Measurements from ENCODE around the gene MSX1. TPM values are rescaled to one million over a fixed set of nuclear protein-coding genes. Genes with fewer than 3 reads are reported as not detected.

MSX1 gene
- total RNA-seq, 4 donors from 2014 or later, result not detected

DNA sequence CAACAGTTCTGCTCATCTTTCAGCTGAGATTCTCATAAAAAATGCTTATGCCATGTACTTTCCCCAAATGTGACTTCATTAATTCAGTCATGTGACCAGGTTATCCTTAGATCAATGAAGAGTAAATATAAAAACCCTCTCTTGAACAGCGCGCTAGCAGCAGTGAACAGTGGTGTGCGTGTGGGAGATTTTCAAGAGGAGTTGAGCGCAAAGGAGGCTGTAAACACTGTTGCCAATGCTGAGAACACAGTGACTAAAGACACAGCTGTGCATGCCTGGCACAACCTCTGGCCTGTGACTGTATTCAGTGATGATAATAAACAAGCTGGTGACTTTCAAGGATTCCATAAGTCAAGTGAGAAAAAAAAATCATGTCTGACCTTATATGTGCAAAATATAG lies 25.1 kb downstream of the MSX1 start:
- TF ChIP-seq, protein P1, sequence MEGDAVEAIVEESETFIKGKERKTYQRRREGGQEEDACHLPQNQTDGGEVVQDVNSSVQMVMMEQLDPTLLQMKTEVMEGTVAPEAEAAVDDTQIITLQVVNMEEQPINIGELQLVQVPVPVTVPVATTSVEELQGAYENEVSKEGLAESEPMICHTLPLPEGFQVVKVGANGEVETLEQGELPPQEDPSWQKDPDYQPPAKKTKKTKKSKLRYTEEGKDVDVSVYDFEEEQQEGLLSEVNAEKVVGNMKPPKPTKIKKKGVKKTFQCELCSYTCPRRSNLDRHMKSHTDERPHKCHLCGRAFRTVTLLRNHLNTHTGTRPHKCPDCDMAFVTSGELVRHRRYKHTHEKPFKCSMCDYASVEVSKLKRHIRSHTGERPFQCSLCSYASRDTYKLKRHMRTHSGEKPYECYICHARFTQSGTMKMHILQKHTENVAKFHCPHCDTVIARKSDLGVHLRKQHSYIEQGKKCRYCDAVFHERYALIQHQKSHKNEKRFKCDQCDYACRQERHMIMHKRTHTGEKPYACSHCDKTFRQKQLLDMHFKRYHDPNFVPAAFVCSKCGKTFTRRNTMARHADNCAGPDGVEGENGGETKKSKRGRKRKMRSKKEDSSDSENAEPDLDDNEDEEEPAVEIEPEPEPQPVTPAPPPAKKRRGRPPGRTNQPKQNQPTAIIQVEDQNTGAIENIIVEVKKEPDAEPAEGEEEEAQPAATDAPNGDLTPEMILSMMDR (IDR thresholded peaks at IDR 0.05), result no peak
- no peak for TF ChIP-seq POLR2A (IDR thresholded peaks at IDR 0.05)
- no peaks in the 10 kb centered on the region for H3K9me3 ChIP-seq
- DNase-seq, result no peak

DNA sequence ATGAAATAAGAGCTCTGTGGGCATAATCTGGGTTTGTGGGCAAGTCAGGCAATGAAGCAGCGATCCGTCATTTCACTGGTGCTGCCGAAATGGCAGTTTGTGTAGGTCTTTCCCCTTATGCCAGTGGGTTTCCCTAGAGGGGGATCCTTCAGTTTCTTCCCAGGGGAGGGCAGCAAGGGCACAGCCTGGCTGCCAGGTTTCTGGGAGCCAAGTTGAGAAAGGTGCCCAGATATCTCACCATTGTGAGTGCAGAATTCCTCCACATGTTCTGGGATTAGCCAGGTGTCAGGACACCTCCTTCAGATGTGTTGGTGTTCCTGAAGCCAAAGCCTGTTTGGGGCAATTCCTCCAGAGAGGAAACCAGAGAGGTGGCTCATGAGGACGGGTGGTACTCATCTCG lies 28.0 kb downstream of the MSX1 start:
- no peak for DNase-seq
- no peak for TF ChIP-seq POLR2A (IDR thresholded peaks at IDR 0.05)
- TF ChIP-seq, protein P1 (IDR thresholded peaks at IDR 0.05), result no peak
- Histone ChIP-seq H3K9me3 (no peaks in the 10 kb centered on the region), H3K4me3 (no peak overlapping the region), H3K36me3 (no peaks in the 10 kb centered on the region), H3K4me1 (no peaks in the 10 kb centered on the region), H3K27me3 (no peaks in the 10 kb centered on the region), H3K27ac (no peak overlapping the region)

More for the DNA sequence above, 25.1 kb downstream of the MSX1 start:
- H3K27ac ChIP-seq, result no peak overlapping the region
- no peaks in the 10 kb centered on the region for H3K27me3 ChIP-seq
- H3K4me3 ChIP-seq, result no peak overlapping the region
- no peaks in the 10 kb centered on the region for H3K4me1 ChIP-seq
- H3K36me3 ChIP-seq, result no peaks in the 10 kb centered on the region

DNA sequence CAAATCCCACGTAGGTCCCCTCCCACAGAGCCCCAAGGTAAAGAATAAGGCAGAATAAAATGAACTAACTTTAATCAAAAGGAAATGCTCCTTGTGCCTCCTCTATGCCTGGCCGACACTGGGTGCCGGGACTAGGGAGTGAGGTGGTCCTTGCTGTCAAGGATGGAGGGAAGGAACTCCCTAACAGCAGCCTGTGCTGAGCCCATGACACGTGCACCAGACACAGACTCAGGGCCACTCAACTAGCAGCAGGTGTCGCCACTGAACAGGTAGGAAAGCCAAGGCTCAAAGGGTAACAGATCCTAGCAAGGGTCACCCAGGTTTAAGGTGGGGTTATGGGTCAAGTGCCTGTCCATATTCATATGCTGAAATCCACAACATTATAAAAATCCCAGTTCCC lies 29.2 kb downstream of the MSX1 start:
- Histone ChIP-seq H3K9me3 (no peaks in the 10 kb centered on the region), H3K4me3 (no peak overlapping the region), H3K36me3 (no peaks in the 10 kb centered on the region), H3K27ac (no peak overlapping the region), H3K27me3 (no peaks in the 10 kb centered on the region), H3K4me1 (no peaks in the 10 kb centered on the region)
- TF ChIP-seq POLR2A (IDR thresholded peaks at IDR 0.05), result no peak
- TF ChIP-seq, protein P1 (IDR thresholded peaks at IDR 0.05), result no peak
- no peak for DNase-seq

DNA sequence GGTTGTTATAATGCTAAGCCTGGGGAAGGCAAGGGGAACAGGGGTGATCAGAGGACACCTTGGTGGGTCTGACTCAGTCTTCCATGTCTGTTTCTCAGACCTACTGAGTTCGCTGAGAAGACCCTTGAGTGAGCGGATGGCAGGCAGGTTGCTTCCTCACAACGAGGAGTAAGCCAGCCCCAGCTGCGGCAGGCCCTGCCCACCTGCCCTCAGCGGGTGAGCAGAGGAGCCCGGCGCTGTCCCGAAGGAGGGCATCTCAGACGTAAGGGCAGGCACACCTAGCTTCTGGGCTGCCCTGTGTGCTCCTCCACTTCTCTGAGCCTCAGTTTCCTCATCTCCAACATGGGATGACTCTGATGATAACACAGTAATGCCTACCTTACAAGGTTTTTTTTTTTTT lies 30.3 kb downstream of the MSX1 start:
- no peaks in the 10 kb centered on the region for H3K4me1 ChIP-seq
- H3K9me3 ChIP-seq, result no peaks in the 10 kb centered on the region
- no peak overlapping the region for H3K27ac ChIP-seq
- TF ChIP-seq, protein P1 (IDR thresholded peaks at IDR 0.05), result no peak
- no peak for TF ChIP-seq POLR2A (IDR thresholded peaks at IDR 0.05)
- H3K36me3 ChIP-seq, result no peaks in the 10 kb centered on the region
- no peak for DNase-seq
- no peaks in the 10 kb centered on the region for H3K27me3 ChIP-seq
- no peak overlapping the region for H3K4me3 ChIP-seq

DNA sequence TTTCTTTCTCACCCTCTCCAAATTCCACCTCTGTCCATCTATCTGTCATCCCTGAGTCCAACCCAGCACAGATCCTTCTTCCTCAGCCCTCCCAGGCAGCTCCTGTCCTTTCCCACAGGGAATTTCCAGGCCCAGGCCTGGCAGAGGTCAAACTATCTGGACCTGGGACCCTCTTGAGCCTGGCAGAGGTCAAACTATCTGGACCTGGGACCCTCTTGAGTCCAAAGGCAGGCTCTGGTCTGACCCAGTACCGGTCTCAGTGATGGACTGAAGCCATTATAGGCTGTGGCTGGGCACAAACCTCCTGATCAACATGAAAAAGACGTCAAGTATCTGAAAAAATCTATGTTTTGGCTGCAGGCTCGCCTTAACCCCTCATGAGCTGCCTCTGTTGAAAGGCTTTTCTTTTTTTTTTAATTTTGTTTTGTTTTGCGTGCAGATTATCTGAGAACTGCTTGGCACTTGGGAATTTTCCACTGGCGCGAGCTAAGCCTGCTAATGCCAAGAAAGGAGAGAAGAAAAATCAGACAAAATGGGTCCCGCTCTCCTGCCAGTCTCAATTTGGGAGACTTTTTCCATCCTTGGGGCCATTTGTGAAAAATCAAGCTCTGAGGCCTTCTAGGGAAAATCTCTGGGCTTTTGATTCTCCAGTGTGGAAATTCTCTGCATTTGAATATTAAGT lies 31.2 kb downstream of the MSX1 start:
- no peaks in the 10 kb centered on the region for H3K36me3 ChIP-seq
- H3K27ac ChIP-seq, result no peak overlapping the region
- no peak for DNase-seq
- H3K9me3 ChIP-seq, result no peaks in the 10 kb centered on the region
- no peaks in the 10 kb centered on the region for H3K27me3 ChIP-seq
- no peak overlapping the region for H3K4me3 ChIP-seq
- H3K4me1 ChIP-seq, result no peaks in the 10 kb centered on the region
- TF ChIP-seq POLR2A (IDR thresholded peaks at IDR 0.05), result no peak
- TF ChIP-seq, protein P1 (IDR thresholded peaks at IDR 0.05), result no peak

DNA sequence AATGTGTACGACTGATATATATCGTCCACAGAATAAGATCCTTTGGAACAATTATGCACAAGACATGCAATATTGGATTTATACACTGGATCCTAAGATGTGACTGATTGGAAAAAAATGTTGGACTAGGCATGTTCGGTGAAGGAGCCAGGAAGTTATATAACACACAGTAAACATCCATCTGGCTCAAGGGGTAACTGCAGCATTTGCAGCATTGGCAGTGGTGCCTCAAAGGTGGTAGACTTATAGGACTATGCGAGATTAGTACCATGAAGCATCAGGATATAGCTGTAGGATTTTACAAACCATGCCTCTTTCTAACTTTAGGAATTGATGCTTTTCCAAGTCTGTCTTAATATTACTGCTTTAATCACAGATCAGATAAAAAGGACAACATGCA lies 34.3 kb downstream of the MSX1 start:
- Histone ChIP-seq H3K27me3 (no peaks in the 10 kb centered on the region), H3K4me1 (no peaks in the 10 kb centered on the region), H3K36me3 (no peaks in the 10 kb centered on the region), H3K4me3 (no peak overlapping the region), H3K9me3 (no peaks in the 10 kb centered on the region), H3K27ac (no peak overlapping the region)
- no peak for DNase-seq
- TF ChIP-seq POLR2A (IDR thresholded peaks at IDR 0.05), result no peak
- TF ChIP-seq, protein P1 (IDR thresholded peaks at IDR 0.05), result no peak
